Testis (tissue), 3 donors: ENCODE results near the gene HDAC9. TPM values are rescaled to one million over a fixed set of nuclear protein-coding genes. Genes with fewer than 3 reads are reported as not detected.

Source experiments
- DNase-seq: peaks from one replicate; pipeline ENCODE4 v3.0.0-alpha.2; 2019
- H3K27ac ChIP-seq, 2 donors: fragments of 200-600 bp; sonication (generic); one replicate each; pipeline ENCODE4 v1.5.1; 2019
- H3K27me3 ChIP-seq: fragments of 200-600 bp; sonication (generic); one replicate; pipeline ENCODE4 v1.5.1; 2019
- H3K36me3 ChIP-seq: fragments of 200-600 bp; sonication (generic); one replicate; pipeline ENCODE4 v1.5.1; 2017; ENCODE audit warnings: low read depth; ENCODE audit errors: missing control alignments
- H3K4me1 ChIP-seq: fragments of 200-600 bp; sonication (generic); one replicate; pipeline ENCODE4 v1.5.1; 2019
- H3K4me3 ChIP-seq, 2 donors: fragments of 200-600 bp; sonication (generic); one replicate each; pipeline ENCODE4 v1.5.1; 2017 to 2019
- H3K9me3 ChIP-seq: fragments of 200-600 bp; sonication (generic); one replicate; pipeline ENCODE4 v1.5.1; 2017
- POLR2A ChIP-seq: fragments of 450-650 bp; IDR thresholded peaks from one replicate; pipeline ENCODE4 v1.6.1; 2017; ENCODE audit warnings: antibody characterized with exemption, mild to moderate bottlenecking, moderate library complexity
- WGBS, 2 donors: methylation state at CpG; one replicate each; pipeline ENCODE4 v1.1.5; 2018; 5-methylcytosine and 5-hydroxymethylcytosine counted together
- intact Hi-C: fragments of 100-400 bp; cut with DNase I; formaldehyde crosslinking; loops from one replicate; pipeline ENCODE4 v1.15.1; 2023; ENCODE audit warnings: low total_unique reads
- polyA plus RNA-seq: library from polyadenylated mRNA; stranded (reverse); fragments of 350-450 nt; fragmentation: Illumina TruSeq; extraction: RNeasy Lipid Tissue Mini Kit (QIAGEN cat#74804); gene quantifications from one replicate; pipeline ENCODE4 v1.2.3, GENCODE V29; 2014; ENCODE audit warnings: low read depth, low replicate concordance; ENCODE audit not compliant: insufficient read depth
- total RNA-seq, 2 donors: library from RNA; depleted of rRNA; stranded (reverse); fragments of >200 nt; gene quantifications; one replicate each; pipeline ENCODE4 v1.2.3, GENCODE V29; 2016
- TF ChIP-seq, protein P1 (sequence below), 3 experiments: fragments of 450-650 bp in 2 of 3; fragments of 200-600 bp in 1 of 3; sonication (generic) in 1 of 3; IDR thresholded peaks; one replicate each; pipeline ENCODE4 v1.5.1; 2016 to 2019; ENCODE audit warnings: antibody characterized with exemption in 3 of 3, mild to moderate bottlenecking in 2 of 3, moderate library complexity in 1 of 3

HDAC9 gene
- total and polyA plus RNA-seq, 3 donors from 2014 or later, result 30.6 to 35.5 (median 35.4) TPM

DNA sequence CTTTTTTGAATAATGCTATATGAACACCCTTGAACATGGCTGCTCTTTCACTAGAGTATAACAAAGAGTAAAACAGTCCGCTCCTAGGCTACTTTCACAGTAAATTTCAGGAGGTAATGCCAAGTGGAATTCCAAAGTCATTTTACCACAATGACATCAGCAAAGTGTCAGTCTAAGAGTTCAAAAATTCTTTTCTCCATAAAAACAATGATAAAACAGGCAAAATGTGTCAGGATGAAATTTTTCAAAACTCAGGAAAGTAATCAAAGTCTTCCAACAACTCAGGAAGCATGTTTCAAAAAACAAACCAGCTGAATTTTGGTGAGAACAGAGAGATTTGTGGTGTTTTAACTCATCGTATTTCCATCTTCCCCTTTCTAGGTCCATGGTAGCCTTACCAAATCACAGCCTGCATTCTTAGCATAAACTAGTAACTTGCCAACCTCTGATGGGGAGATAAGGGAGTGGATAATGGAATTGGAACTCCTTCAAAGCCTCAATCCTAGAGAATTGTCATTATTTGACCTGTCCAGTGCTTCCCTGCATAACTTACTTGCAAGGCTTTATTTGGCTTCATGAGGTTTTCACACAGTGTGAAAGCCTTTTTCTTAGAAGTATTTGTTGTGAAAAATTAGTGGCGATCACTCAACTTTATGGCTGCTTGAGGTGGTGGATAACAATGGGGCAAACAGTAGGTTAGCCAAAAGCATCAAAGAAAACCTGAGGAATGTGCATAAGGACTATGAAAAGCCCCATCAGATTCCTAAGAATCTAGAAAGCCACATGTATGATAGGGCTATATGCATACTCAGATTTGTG, 302.7 kb downstream of the HDAC9 start:
- H3K9me3 ChIP-seq, result no peaks in the 10 kb centered on the region
- H3K27ac ChIP-seq, result no peak overlapping the region
- H3K27me3 ChIP-seq, result no peaks in the 10 kb centered on the region
- intact Hi-C loops, result no loop called here
- no peak for DNase-seq
- WGBS, 2 donors, result 90 to 92% methylated on average over 3 of the region's 3 CpGs
- TF ChIP-seq, protein P1, sequence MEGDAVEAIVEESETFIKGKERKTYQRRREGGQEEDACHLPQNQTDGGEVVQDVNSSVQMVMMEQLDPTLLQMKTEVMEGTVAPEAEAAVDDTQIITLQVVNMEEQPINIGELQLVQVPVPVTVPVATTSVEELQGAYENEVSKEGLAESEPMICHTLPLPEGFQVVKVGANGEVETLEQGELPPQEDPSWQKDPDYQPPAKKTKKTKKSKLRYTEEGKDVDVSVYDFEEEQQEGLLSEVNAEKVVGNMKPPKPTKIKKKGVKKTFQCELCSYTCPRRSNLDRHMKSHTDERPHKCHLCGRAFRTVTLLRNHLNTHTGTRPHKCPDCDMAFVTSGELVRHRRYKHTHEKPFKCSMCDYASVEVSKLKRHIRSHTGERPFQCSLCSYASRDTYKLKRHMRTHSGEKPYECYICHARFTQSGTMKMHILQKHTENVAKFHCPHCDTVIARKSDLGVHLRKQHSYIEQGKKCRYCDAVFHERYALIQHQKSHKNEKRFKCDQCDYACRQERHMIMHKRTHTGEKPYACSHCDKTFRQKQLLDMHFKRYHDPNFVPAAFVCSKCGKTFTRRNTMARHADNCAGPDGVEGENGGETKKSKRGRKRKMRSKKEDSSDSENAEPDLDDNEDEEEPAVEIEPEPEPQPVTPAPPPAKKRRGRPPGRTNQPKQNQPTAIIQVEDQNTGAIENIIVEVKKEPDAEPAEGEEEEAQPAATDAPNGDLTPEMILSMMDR (IDR thresholded peaks at IDR 0.05), result no peak
- TF ChIP-seq POLR2A, result no peak
- no peaks in the 10 kb centered on the region for H3K36me3 ChIP-seq
- no peak overlapping the region for H3K4me3 ChIP-seq
- H3K4me1 ChIP-seq, result no peaks in the 10 kb centered on the region

DNA sequence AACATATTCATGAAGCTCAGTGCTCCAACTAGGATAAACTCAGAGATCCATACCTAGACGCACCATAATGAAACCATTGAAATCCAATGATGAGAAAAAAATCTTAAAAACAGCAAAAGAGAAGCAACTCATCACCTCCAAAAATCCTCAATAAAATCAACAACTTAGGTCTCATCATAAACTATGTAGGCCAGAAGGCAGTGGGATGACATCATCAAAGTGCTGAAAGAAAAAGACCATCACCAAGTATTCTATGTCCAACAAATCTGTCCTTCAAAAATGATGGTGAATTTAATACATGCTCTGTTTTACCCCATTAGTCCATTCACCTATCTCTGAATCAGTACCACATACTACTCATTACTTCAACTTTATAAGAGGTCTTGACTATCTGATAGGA, 304.4 kb downstream of the HDAC9 start:
- TF ChIP-seq POLR2A, result no peak
- TF ChIP-seq, protein P1 (IDR thresholded peaks at IDR 0.05), result no peak
- WGBS, 2 donors, result 85 to 88% methylated on average over 1 of the region's 1 CpG
- intact Hi-C loops, result no loop called here
- no peak for DNase-seq
- H3K4me1 ChIP-seq, result no peaks in the 10 kb centered on the region
- no peaks in the 10 kb centered on the region for H3K9me3 ChIP-seq
- H3K36me3 ChIP-seq, result no peaks in the 10 kb centered on the region
- no peak overlapping the region for H3K4me3 ChIP-seq
- H3K27me3 ChIP-seq, result no peaks in the 10 kb centered on the region
- no peak overlapping the region for H3K27ac ChIP-seq

DNA sequence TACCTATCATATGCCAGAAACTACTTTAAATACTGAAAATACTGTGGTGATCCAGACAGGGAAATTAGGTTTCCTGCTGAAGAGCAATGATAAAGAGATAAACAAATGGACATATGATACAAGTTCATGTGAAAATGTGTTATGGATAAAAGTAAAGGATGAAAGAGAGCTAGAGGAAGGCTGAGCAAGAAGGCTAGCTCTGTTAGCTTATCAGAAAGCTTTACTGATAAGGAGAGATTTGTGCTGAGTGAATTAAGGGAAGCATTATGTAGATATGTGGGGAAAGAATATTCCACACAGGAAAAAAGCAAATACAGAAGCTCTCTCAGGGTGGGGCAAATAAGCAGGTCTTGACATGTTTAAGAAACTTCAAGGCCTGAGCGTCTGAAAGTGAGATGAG, 308.4 kb downstream of the HDAC9 start:
- no peak overlapping the region for H3K4me3 ChIP-seq
- no peak for DNase-seq
- H3K27me3 ChIP-seq, result no peaks in the 10 kb centered on the region
- H3K36me3 ChIP-seq, result no peaks in the 10 kb centered on the region
- intact Hi-C loops, result no loop called here
- WGBS, 2 donors, result 71 to 79% methylated on average over 1 of the region's 1 CpG
- H3K4me1 ChIP-seq, result no peaks in the 10 kb centered on the region
- TF ChIP-seq, protein P1 (IDR thresholded peaks at IDR 0.05), result no peak
- TF ChIP-seq POLR2A, result no peak
- H3K9me3 ChIP-seq, result no peaks in the 10 kb centered on the region
- H3K27ac ChIP-seq, result no peak overlapping the region

DNA sequence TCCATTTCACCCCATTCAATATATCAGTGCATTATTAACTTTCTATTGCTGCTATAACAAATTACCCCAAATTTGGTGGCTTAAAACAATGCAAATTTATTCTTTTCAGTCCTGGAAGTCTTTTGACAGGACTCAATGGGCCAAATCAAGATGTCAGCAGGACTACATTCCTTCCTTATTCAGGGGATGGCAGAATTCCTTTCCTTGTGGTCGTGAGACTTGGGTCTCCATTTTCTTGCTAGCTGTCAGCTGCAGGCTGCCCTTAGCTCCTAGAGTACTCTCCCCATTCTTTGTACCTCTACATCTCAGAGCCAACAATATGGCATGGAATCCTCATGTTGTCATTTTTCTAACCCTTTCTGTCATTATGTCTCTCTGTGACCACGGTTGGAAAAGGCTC, 310.6 kb downstream of the HDAC9 start:
- Histone ChIP-seq H3K36me3 (no peaks in the 10 kb centered on the region), H3K27ac (no peak overlapping the region), H3K4me3 (no peak overlapping the region), H3K4me1 (no peaks in the 10 kb centered on the region), H3K9me3 (no peaks in the 10 kb centered on the region), H3K27me3 (no peaks in the 10 kb centered on the region)
- 85 to 91% methylated on average over 2 of the region's 2 CpGs for WGBS, 2 donors
- intact Hi-C loops, result no loop called here
- no peak for TF ChIP-seq POLR2A
- no peak for DNase-seq

DNA sequence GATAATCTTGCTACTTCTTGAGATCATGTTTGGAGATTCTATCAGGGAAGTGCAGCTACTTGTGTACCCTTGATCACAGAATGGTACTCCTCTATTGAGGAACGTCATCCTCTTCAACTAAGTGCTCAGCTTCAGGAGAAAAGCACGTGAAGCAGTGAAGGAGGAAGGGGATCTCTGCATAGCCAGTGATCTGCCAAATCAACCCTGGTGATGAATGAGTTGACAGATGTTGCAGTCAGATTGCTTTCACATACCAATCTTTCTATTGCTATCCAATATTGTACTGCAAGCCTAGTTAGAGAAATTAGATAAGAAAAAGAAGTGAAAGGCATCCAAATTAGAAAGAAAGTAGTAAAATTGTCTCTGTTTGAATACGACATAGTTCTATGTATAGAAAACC, 312.5 kb downstream of the HDAC9 start:
- Histone ChIP-seq H3K36me3 (no peaks in the 10 kb centered on the region), H3K9me3 (no peaks in the 10 kb centered on the region), H3K27ac (no peak overlapping the region), H3K4me1 (no peaks in the 10 kb centered on the region), H3K27me3 (no peaks in the 10 kb centered on the region), H3K4me3 (no peak overlapping the region)
- WGBS, 2 donors, result 87 to 94% methylated on average over 3 of the region's 3 CpGs
- DNase-seq, result no peak
- TF ChIP-seq POLR2A, result no peak
- TF ChIP-seq, protein P1 (IDR thresholded peaks at IDR 0.05), result no peak
- intact Hi-C loops, result no loop called here
